Pancreas (tissue), 10 donors: ENCODE data around the gene SERPINB13. TPM values are rescaled to one million over a fixed set of nuclear protein-coding genes. Genes with fewer than 3 reads are reported as not detected.

Source experiments
- ATAC-seq, 4 donors: fragments of 200-7000 bp; cut with Tn5 transposase; one replicate each; pipeline versions ENCODE4 v1.8.0 to v1.9.1; 2020; ENCODE audit warnings: mild to moderate bottlenecking in 4 of 4, moderate library complexity in 4 of 4
- DNase-seq, 6 donors: peaks; one replicate each; pipeline ENCODE4 v3.0.0-alpha.2; 2020
- FAIRE-seq: peaks from 2 replicates; lab custom pipeline; 2012; peaks lifted over from hg19 to GRCh38; lab: Jason Lieb, UNC
- H3K27ac ChIP-seq, 4 donors: fragments of 200-600 bp; sonication (generic); 1 replicate in 3 of 4; 2 replicates in 1 of 4; pipeline versions ENCODE4 v1.5.0 to v1.8.0; 2020
- H3K27me3 ChIP-seq, 4 donors: fragments of 200-600 bp; one replicate each; pipeline ENCODE4 v1.8.0; 2021
- H3K36me3 ChIP-seq, 3 donors: fragments of 200-600 bp; sonication (generic) in 1 of 3; one replicate each; pipeline versions ENCODE4 v1.5.0 to v1.8.0; 2020 to 2021
- H3K4me1 ChIP-seq, 3 donors: fragments of 200-600 bp; one replicate each; pipeline ENCODE4 v1.8.0; 2021
- H3K4me3 ChIP-seq, 4 donors: fragments of 200-600 bp; sonication (generic) in 2 of 4; one replicate each; pipeline versions ENCODE4 v1.5.0 to v1.8.0; 2020 to 2021
- H3K9me3 ChIP-seq, 4 donors: fragments of 200-600 bp; one replicate each; pipeline ENCODE4 v1.8.0; 2021
- CTCF ChIP-seq, 4 donors: fragments of 200-600 bp; sonication (generic) in 3 of 4; IDR thresholded peaks; one replicate each; pipeline versions ENCODE4 v1.5.0 to v1.8.0; 2021; ENCODE audit warnings: antibody characterized with exemption in 4 of 4
- WGBS, 2 donors: extraction: QIAGEN DNeasy Blood & Tissue Kit; methylation state at CpG; one replicate each; pipeline ENCODE4 v1.1.7; 2013; 5-methylcytosine and 5-hydroxymethylcytosine counted together
- intact Hi-C, 3 donors: fragments of 100-400 bp; cut with DNase I; formaldehyde crosslinking; loops; one replicate each; pipeline versions ENCODE4 v1.11.1 to v1.14.2; 2022
- polyA plus RNA-seq, 2 donors: library from polyadenylated mRNA; stranded (reverse); fragments of 200-250 nt; gene quantifications; one replicate each; pipeline ENCODE4 v1.2.3, GENCODE V29; 2013
- total RNA-seq, 6 donors: library from RNA; stranded (reverse); fragmentation: NEBNext Ultra II Directional in 4 of 6; extraction: Animal tissue kit (Norgen Biotek cat#: 25700) in 4 of 6; gene quantifications; one replicate each; pipeline versions ENCODE4 v1.2.1 to v1.2.4, GENCODE V29; 2021 to 2023
- donor health status: healthy with polysubstance abuse.
- donor health status: DM: no; HTN: no; CAD: no; lungs with moderate emphysema.
- donor health status: DM: no; HTN: no; CAD: no.
- donor health status: control.
- donor health status: control.
- donor health status: Bipolar disorder and iron deficiency.
- donor health status: DM: yes; HTN: yes; CAD: no.
- donor health status: DM: no; HTN: no; CAD: no.
- donor health status: DM: no; HTN: no; CAD: no.
- donor health status: DM: yes; HTN: yes; CAD: no.

The SERPINB13 gene
- total and polyA plus RNA-seq, 8 donors, result not detected

- no peaks in the 10 kb centered on the region for H3K4me1 ChIP-seq
- H3K27ac ChIP-seq, result no peak overlapping the region
- ATAC-seq (no peak), FAIRE-seq (no peak), DNase-seq (peak in 1 of 6 donors; percentile 33)
- no peak for TF ChIP-seq CTCF (IDR thresholded peaks at IDR 0.05)
- H3K4me3 ChIP-seq, result no peak overlapping the region
- intact Hi-C loops, result no loop called here
- H3K9me3 ChIP-seq, result no peaks in the 10 kb centered on the region
- 63 to 74% methylated on average over 9 of the region's 9 CpGs for WGBS, 2 donors
- no peaks in the 10 kb centered on the region for H3K36me3 ChIP-seq
- no peaks in the 10 kb centered on the region for H3K27me3 ChIP-seq
These were observed 19.3 kb upstream of the SERPINB13 start for GRCh38 chr18:63567825-63568224.

- Histone ChIP-seq H3K36me3 (no peaks in the 10 kb centered on the region), H3K9me3 (no peaks in the 10 kb centered on the region), H3K27ac (no peak overlapping the region), H3K27me3 (no peaks in the 10 kb centered on the region), H3K4me3 (no peak overlapping the region), H3K4me1 (no peaks in the 10 kb centered on the region)
- intact Hi-C loops, result loop anchor here in 1 of 3 donors (5.0 kb wide), 1 partner anchor 48 kb away; no protein-coding TSS in a partner anchor
- FAIRE-seq (no peak), ATAC-seq (no peak), DNase-seq (no peak)
- TF ChIP-seq CTCF (IDR thresholded peaks at IDR 0.05), result no peak
- 65 to 71% methylated on average over 6 of the region's 6 CpGs for WGBS, 2 donors
These were observed 16.4 kb upstream of the SERPINB13 start for GRCh38 chr18:63570721-63571120.

GRCh38 chr18:63575681-63576080 is 11.5 kb upstream of the SERPINB13 start:
- Histone ChIP-seq H3K36me3 (no peaks in the 10 kb centered on the region), H3K27me3 (no peaks in the 10 kb centered on the region), H3K27ac (no peak overlapping the region), H3K4me1 (no peaks in the 10 kb centered on the region), H3K9me3 (no peaks in the 10 kb centered on the region), H3K4me3 (no peak overlapping the region)
- FAIRE-seq (no peak), DNase-seq (no peak), ATAC-seq (no peak)
- no peak for TF ChIP-seq CTCF (IDR thresholded peaks at IDR 0.05)
- intact Hi-C loops, result loop anchor here in 1 of 3 donors (5.0 kb wide), 1 partner anchor 63 kb away; no protein-coding TSS in a partner anchor

GRCh38 chr18:63578357-63578958 is 8.7 kb upstream of the SERPINB13 start:
- H3K4me3 ChIP-seq, result no peak overlapping the region
- DNase-seq, result peak in 2 of 6 donors; percentile 15 to 33
- intact Hi-C loops, result loop anchor here in 1 of 3 donors (5.0 kb wide), 1 partner anchor 66 kb away; no protein-coding TSS in a partner anchor
- no peaks in the 10 kb centered on the region for H3K9me3 ChIP-seq
- TF ChIP-seq CTCF (IDR thresholded peaks at IDR 0.05), result peak; percentile 45 to 59 (median 52)
- ATAC-seq, result peak in 3 of 4 donors; percentile 65 to 84 (median 73)
- no peaks in the 10 kb centered on the region for H3K36me3 ChIP-seq
- no peaks in the 10 kb centered on the region for H3K4me1 ChIP-seq
- H3K27ac ChIP-seq, result no peak overlapping the region
- FAIRE-seq, result peak; percentile 64
- H3K27me3 ChIP-seq, result no peaks in the 10 kb centered on the region
- 5 to 7% methylated on average over 5 of the region's 5 CpGs for WGBS, 2 donors

- Histone ChIP-seq H3K4me3 (no peak overlapping the region), H3K27me3 (no peaks in the 10 kb centered on the region), H3K9me3 (no peaks in the 10 kb centered on the region), H3K27ac (no peak overlapping the region), H3K36me3 (no peaks in the 10 kb centered on the region), H3K4me1 (no peaks in the 10 kb centered on the region)
- no peak for TF ChIP-seq CTCF (IDR thresholded peaks at IDR 0.05)
- ATAC-seq, result no peak
- FAIRE-seq, result no peak
- DNase-seq, result no peak
- WGBS, 2 donors, result 29 to 37% methylated on average over 2 of the region's 2 CpGs
- intact Hi-C loops, result loop anchor here in 1 of 3 donors (5.0 kb wide), 1 partner anchor 67 kb away; no protein-coding TSS in a partner anchor
These were observed 7.5 kb upstream of the SERPINB13 start for GRCh38 chr18:63579616-63580015.
